Thyroid gland (tissue), 4 donors: ENCODE results near the gene MAP1A.

Source experiments
- POLR2A ChIP-seq, 2 donors: fragments of 450-650 bp; IDR thresholded peaks; one replicate each; pipeline ENCODE4 v1.6.1; 2017; ENCODE audit warnings: antibody characterized with exemption in 2 of 2, mild to moderate bottlenecking in 2 of 2, moderate library complexity in 1 of 2
- TF ChIP-seq, protein P1 (sequence below), 6 experiments: fragments of 200-600 bp in 3 of 6; fragments of 450-650 bp in 3 of 6; sonication (generic) in 3 of 6; IDR thresholded peaks; one replicate each; pipeline ENCODE4 v1.5.1; 2016 to 2019; ENCODE audit warnings: antibody characterized with exemption in 6 of 6, mild to moderate bottlenecking in 2 of 6, inconsistent platforms in 1 of 6, moderate library complexity in 1 of 6

GRCh38 chr15:43519196-43519595 is 1.8 kb downstream of the MAP1A start:
- TF ChIP-seq, protein P1, sequence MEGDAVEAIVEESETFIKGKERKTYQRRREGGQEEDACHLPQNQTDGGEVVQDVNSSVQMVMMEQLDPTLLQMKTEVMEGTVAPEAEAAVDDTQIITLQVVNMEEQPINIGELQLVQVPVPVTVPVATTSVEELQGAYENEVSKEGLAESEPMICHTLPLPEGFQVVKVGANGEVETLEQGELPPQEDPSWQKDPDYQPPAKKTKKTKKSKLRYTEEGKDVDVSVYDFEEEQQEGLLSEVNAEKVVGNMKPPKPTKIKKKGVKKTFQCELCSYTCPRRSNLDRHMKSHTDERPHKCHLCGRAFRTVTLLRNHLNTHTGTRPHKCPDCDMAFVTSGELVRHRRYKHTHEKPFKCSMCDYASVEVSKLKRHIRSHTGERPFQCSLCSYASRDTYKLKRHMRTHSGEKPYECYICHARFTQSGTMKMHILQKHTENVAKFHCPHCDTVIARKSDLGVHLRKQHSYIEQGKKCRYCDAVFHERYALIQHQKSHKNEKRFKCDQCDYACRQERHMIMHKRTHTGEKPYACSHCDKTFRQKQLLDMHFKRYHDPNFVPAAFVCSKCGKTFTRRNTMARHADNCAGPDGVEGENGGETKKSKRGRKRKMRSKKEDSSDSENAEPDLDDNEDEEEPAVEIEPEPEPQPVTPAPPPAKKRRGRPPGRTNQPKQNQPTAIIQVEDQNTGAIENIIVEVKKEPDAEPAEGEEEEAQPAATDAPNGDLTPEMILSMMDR (IDR thresholded peaks at IDR 0.05), result no peak
- TF ChIP-seq POLR2A (IDR thresholded peaks at IDR 0.05), result no peak
